Dedifferentiated amniotic fluid mesenchymal stem cell (primary cell): ENCODE results near the gene PTPN1.
"Not testable (repeated sequence)": the region's sequence is repeated elsewhere in the genome, so short reads cannot be mapped to it uniquely, and the experiment has no call there.

Experiments
- DNase-seq: peaks from one replicate; pipeline ENCODE4 v3.0.0-alpha.2; 2016; ENCODE audit errors: extremely low spot score

The PTPN1 gene

DNA sequence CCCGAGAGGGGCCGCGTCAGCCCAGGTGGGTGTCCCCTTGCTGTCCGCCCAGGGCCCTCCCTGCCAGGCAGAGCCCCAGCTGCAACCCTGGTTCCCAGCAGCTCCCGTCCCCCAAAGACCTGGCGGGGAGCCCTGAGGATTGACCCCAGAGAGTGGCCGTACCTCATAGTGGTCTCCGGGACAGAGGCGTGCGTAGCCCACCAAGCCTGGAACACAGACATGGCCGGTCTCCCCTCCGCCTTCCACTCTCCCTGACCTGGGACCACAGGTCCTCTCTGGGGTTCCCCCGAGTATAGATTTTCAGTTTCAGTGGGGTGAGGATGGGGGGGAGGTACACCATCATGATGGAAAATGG lies 98.5 kb downstream of the PTPN1 start:
- DNase-seq = no peak

- no peak for DNase-seq
Observed at GRCh38 chr20:50609438-50609989, 99.3 kb downstream of the PTPN1 start.

DNA sequence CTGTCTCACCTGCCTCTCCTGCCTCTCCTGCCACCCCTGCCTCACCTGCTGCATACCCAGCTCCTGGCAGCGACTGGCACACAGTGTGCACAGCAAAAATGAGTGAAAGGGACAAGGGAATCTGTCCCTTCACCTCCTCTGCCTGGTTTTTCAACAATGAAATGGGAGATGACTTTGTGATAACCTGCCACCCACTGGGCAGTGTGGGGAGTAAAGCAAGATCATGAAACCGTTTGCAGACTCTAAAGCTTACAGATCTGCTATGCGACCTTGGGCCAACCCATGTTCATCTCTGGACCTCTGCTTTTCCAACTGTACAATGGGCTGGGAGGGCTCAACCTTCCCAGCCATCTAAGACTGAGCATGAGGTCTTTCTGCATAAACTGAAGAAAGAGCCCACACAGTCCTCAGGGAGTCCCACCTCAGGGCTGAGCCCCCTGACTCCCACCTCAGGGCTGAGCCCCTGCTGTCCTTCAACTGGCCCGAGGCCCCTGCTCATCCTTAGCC lies 100.1 kb downstream of the PTPN1 start:
- no peak for DNase-seq

DNA sequence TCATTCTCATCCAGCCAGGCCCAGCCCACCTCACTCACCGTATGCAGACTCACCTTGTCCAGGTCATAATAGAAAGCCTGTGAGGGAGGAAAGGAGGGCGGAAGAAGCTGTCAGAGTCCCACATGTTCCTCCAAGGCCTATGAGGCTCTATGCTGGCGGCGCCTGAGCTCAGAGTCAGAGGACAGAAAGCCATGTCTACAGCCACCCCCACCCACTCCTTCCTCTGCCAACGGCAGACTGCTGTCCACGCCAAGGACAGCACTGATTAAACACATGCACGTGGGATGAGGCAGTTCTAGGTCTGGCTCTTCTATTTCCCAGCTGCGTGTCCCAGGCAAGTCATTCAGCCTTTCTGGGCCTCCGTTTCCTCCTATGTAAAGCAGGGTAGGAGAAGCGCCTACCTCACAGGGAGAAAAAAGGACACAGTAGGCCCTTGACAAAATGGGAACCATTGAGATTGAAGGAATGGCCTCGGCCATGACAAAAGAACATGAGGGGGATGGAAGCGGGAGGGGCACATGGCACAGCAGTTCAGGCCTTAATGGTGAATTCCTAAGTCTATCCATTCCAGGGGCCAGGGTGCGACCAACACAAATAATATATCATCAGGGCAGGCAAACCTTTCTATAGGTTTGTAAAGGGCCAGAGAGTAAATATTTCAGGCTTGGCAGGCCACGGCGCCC lies 101.1 kb downstream of the PTPN1 start:
- DNase-seq = no peak

- DNase-seq = no peak
Observed at GRCh38 chr20:50613438-50614169, 103.4 kb downstream of the PTPN1 start.

DNA sequence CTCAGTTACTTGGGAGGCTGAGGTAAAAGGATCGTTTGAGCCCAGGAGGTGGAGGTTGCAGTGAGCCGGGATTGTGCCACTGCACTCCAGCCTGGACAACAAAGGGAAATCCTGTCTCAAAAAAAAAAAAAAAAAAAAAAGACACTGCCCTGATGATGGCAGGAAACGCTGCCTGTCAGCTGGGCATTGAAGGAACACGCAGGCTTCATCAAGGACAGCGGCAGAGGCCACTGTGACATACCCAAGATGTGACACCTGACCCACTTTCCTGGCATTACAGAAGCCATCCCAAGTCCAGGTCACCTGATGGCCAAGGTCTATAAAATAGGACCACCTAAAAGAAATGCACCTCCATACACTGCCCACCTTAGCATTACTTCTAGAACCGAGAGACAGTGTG lies 105.2 kb downstream of the PTPN1 start:
- DNase-seq = no peak

- DNase-seq = no peak
Observed at GRCh38 chr20:50617022-50617421, 106.8 kb downstream of the PTPN1 start.

- DNase-seq = no peak
Observed at GRCh38 chr20:50618537-50618936, 108.4 kb downstream of the PTPN1 start.

DNA sequence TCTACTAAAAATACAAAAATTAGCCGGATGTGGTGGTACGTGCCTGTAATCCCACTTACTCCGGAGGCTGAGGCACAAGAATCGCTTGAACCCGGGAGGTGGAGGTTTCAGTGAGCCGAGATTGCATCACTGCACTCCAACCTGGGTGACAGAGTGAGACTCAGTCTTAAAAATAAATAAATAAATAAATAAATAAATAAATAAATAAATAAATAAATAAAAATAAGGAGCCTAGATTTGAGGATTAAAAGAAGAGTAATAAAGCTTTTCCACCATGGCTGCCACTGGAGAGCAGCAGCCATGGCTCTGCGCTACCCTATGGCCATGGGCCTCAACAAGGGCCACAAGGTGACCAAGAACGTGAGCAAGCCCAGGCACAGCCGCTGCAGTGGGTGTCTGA lies 110.3 kb downstream of the PTPN1 start:
- not testable (repeated sequence) for DNase-seq

- DNase-seq = no peak
Observed at GRCh38 chr20:50621068-50621665, 111.0 kb downstream of the PTPN1 start.

DNA sequence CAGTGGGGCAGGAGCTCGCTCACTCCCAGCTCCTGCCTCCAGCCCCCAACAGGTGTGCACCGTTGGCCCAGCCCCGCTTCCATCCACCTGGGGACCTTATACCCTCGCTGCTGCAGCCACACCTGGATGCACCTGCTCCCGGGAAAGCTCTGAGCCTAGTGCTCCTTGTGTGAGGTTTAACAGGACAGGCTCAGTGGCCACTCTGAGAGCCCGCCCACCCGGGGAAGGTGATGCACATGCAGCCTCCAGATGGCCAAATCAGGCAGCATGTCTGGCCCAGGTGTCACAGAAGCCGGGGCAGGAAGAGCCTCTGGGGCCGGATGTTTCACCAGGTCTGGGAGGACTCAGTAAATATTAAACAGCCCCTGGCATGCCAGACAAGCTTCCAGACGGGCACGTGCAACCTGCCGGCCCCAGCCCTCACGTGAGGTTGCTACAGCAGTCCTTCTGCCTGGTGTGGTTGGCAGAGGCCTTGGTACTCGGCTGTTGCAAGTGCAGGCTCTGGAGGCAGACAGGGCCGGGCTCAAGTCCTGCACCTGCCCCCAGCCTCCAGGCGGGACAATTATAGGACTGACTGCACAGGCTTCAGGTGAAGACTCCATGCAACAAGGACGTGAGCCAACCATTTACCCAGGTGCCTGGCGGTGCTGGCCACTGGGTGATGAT lies 114.3 kb downstream of the PTPN1 start:
- no peak for DNase-seq

GRCh38 chr20:50625986-50626677 lies 115.9 kb downstream of the PTPN1 start:
- no peak for DNase-seq

DNA sequence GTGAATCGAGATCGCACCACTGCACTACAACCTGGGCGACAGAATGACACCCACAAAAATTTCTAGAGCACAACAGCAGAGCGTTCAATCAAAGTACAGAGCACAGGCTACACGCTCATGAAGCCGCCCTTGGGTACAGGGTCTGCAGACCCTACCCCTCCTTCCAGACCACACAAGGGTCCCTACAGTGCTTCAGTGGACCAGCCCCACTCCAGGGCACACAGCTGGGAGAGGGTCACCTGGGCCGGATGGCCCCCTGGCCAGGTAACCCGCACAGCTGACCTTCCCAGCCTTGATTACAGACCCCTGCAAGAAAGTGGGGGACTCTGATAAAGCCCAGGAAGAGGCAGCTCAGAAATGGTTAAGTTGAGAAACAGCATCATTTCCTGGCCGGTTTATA lies 117.6 kb downstream of the PTPN1 start:
- no peak for DNase-seq

GRCh38 chr20:50628332-50628731 lies 118.1 kb downstream of the PTPN1 start:
- no peak for DNase-seq

DNA sequence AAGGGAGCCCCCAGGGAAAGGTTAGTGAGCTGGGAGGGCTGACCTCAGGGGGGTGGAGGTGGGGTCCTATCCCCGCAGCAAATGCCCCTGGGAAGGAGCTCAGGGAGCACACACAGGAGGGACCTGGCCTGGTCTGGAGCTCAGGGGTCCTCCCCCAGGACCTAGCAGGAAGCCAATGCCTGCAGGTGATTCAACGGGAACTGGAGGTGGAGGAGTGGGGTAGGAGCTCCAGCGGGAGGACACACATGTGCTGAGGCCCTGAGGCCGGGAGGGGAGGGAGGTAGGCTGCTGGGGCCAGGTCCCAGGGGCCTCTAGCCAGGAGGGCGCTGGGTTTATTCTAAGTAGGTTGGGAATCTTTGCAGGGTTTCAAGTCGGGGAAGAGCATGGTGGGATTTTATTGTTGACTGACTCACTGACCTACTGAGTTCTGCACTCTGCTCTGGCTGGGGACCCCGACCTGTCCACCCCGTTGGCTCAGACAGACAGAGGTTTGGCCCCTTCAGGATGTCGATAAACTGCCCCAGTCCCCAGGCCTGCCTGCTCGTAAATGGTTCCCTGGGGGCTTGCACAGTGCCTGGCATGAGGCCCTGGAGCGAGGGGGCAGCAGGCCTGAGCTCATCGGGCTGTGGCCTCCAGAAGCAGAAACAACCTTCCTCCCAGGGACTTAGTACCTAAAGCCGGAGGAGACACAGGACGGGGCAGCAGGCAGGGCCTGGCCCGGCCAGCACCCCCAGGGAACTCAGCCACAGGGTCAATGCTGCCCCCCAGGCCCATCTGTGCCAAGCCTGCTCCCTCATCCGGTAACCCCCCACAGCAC lies 118.9 kb downstream of the PTPN1 start:
- DNase-seq = no peak

DNA sequence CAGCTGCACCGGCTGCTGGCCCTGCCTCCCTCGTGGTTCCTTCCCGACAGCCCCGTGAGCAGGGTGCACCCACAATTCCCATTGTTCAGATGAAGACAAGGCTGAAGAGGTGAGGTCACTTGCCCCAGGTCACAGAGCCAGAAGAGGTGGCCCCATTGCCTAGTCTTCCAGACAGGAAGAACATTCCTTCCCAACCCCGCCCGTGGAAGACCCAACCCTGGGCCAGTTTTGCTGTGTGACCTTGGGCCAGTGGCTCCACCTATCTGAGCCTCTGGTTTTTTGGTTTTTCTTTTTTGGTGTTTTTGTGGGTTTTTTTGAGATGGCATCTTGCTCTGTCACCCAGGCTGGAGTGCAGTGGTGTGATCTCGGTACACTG lies 119.5 kb downstream of the PTPN1 start:
- DNase-seq = no peak

GRCh38 chr20:50630578-50631263 lies 120.5 kb downstream of the PTPN1 start:
- DNase-seq = no peak

GRCh38 chr20:50632236-50632635 lies 122.1 kb downstream of the PTPN1 start:
- DNase-seq = no peak

GRCh38 chr20:50632701-50633100 lies 122.5 kb downstream of the PTPN1 start:
- DNase-seq = no peak

GRCh38 chr20:50633361-50633760 lies 123.2 kb downstream of the PTPN1 start:
- DNase-seq = no peak
